GM18870 (cell line): ENCODE data around the gene SMIM11.
"Not testable (repeated sequence)": the region's sequence is repeated elsewhere in the genome, so short reads cannot be mapped to it uniquely, and the experiment has no call there.

Experiments
- ATAC-seq: cut with Tn5 transposase; IDR thresholded peaks from one replicate; pipeline ENCODE4 v1.9.1; 2021; ENCODE audit warnings: moderate library complexity; ENCODE audit not compliant: unreplicated experiment

Gene SMIM11

GRCh38 chr21:34407294-34407693 is 32.0 kb downstream of the SMIM11 start:
- not testable (repeated sequence) for ATAC-seq

DNA sequence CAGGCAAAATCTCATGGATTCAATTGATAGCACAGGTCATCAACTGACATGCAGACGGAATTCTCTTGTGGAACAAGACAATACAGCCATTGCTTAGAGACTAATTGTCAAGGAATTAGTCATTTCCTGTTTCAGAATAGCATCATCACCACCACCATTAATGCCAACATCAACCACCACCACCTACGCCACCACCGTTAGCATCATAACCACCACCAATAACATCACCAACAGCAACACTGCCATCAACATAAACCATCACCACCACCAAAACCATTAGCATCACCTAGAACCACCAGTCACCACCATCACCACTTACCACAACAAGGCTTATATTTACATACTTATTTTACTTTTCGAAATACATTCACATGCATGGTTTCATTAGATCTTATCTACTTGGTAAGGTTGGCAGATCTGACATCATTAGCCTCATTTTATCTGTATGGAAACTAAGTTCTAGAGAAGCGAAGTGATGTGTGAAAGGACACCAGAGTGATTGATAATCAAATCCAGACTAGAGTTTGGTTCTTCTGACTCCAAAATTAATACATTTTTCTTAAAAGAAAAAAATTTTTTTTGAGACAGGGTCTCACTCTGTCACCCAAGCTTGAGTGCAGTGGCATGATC is 42.3 kb downstream of the SMIM11 start:
- not testable (repeated sequence) for ATAC-seq

DNA sequence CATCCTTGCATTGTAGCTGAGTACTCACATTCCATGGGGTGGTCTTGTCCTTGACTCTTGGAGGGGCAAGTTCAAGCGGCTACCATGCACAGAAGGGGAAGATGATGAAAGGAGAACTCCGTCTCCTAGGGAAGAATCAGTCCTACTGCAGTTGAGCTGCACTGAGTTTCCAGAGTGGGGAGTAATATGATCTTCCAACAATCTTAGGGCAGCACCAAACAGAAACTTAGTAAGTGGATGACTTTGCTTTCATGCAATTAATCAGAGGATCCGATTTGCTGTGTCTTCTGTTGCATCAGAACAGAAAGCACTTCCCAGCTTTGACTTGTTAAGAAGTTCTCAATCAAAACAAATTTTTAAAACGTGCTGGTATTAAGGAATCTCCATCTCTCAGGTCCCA is 48.5 kb downstream of the SMIM11 start, which contains the start of gene SMIM34:
Gene SMIM34, minus strand, starts transcription at position 147 of the 400 bp plus-strand sequence. Its CDS starts 112 bp downstream, at position 35.
- ATAC-seq, result not testable (repeated sequence)

GRCh38 chr21:34427339-34427738 is 52.0 kb downstream of the SMIM11 start:
- not testable (repeated sequence) for ATAC-seq

DNA sequence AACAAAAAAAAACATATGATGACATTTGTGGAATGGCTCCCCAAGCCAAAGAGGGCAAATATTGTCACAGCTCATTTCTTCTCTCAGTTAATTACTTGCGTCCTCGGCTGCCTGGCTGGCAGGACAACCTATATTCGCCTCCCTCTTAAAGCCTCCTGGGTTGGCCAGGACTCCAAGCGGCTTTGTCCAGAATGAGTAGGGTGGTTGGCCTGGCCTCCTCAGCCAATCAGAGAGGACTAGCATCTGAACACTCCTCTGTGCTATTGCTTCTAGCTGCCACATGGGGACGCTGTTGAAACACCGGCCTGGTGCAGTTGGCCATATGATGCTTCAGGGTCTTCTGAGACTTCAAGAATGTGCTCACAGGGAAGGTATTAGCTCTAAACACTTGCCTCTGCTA is 53.1 kb downstream of the SMIM11 start:
- ATAC-seq, result not testable (repeated sequence)

GRCh38 chr21:34429710-34430109 is 54.4 kb downstream of the SMIM11 start:
- not testable (repeated sequence) for ATAC-seq
